ENCODE data around the gene DCAF5.

DNA sequence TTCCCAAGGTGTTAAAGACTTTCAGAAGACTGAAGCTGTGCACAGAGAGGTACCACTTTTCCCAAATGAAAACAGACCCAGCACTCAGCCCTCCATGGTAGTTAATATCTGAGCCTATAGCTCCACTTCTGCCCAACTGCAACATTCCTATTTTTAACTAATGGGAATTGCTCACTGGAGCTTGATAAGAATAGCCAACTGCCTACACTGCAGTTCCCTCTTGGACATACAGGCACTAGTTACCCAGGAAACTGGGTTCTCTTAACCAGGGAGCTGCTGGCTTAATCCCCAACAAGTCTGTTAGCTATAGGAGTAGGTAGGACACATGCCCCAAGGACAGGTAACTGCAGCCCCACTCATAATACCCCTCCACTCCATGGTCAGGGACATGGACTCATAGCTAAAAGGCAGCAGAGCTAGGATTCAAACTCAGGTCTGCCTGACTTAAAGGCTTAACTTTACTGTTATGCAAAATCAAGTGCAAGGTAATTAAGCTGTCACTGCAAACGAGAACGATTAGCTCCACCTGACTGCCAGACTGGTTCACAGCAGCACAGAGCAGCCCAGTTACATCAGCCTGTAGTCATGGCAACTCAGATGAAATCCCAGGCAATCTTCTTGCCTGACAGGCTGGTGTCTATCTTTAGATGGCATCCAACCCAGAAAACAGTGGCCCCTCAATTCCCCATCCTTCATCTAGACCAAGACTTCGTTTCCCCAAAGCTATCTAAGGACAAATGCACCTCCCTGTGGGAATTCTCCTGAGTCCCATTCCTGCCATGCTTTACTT, 96.7 kb downstream of the DCAF5 start:
- TF ChIP-seq EZH2 (IDR thresholded peaks at IDR 0.05): no peak
- no peak for TF ChIP-seq POLR2AphosphoS5 (IDR thresholded peaks at IDR 0.05; ENCODE audit: borderline replicate concordance, low read depth, low read length)
- TF ChIP-seq FOXP2 (optimal IDR thresholded peaks at IDR 0.05; ENCODE audit: control extremely low read depth, extremely low read length, insufficient read depth): no peak

Measured in SK-N-MC (cell line).